ENCODE data around the gene NHSL1.

GRCh38 chr6:138450445-138450844, 48.8 kb downstream of the NHSL1 start:
- TF ChIP-seq CTCF (IDR thresholded peaks at IDR 0.05; ENCODE audit: low read depth, low read length, poor library complexity, severe bottlenecking): no peak
- TF ChIP-seq EZH2phosphoT487 (IDR thresholded peaks at IDR 0.05; ENCODE audit: borderline replicate concordance, low read length): no peak
